Measurements from ENCODE around the gene ARHGEF28. TPM values are rescaled to one million over a fixed set of nuclear protein-coding genes. Genes with fewer than 3 reads are reported as not detected.

Gene ARHGEF28
- total and polyA plus RNA-seq, 5 experiments from 2014 or later, result 0.52 TPM; not detected in 4

DNA sequence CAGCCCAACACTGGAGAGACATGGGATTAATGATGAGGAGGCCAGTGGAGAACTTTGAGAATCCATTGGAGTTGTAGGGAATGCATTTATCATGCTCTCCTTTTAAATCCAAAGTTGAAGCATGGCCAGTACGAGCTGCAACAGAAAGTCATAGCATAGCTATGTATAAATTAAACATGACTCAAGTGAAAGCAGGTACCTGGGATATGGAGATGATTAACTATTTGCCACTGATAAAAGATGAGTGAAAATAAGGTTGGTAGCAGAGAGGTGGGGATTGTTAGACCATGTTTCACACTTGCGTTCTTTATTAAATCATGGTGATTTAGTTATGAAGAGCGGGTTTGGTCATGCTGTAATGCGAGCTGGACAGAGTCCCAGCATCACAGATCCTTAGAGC is 189.6 kb downstream of the ARHGEF28 start:
- ATAC-seq (no peak), DNase-seq (no peak)
- H3K9me3 Mint-ChIP-seq, result no peaks in the 10 kb centered on the region
- no peak overlapping the region for H3K27ac Mint-ChIP-seq
- POLR2A ChIA-PET, result no interaction called here
- H3K27me3 Mint-ChIP-seq, result peaks cover 2 to 32% (median 13%) of the 10 kb centered on the region in 5 donors
- H3K36me3 Mint-ChIP-seq, result no peaks in the 10 kb centered on the region
- H3K4me1 Mint-ChIP-seq, result no peaks in the 10 kb centered on the region
- no peak overlapping the region for H3K4me3 Mint-ChIP-seq

DNA sequence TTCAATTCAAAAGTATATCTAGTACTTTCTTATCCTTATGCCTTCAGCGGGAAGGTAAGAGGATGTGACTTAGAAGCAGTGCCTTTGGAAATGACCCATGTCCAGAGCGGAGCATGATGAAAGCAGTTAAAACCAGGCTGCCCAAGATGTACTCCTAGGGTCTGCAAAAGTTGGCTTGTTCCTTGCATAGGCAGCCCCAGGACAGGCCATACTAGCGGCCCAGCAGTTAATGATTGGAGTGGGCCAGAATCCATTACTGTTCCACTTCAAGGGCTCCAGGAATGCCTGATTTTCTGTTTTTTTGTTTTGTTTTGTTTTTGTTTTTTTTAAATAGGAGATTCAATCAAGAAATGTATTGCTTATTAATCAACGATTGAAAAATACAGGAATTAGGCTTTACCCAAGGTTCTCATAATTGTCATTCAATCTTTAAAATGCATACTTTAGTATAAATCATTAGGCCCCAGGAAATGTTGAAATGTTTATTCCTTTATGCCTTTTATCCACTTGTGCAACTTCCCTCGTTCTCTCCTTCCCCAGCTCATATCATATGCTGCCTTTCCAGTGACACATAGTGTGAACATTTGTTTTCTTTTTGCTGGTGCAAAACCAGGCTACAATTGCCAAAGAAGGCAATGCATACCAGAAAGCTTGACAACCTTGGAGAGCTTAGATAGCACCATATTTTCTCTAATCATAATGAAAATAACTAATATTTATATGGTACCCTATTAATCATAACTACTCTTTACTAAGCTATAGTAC is 190.8 kb downstream of the ARHGEF28 start:
- POLR2A ChIA-PET, result no interaction called here
- DNase-seq, result no peak
- no peaks in the 10 kb centered on the region for H3K9me3 Mint-ChIP-seq
- H3K27ac Mint-ChIP-seq, result no peak overlapping the region
- ATAC-seq, result no peak
- no peak overlapping the region for H3K4me3 Mint-ChIP-seq
- no peaks in the 10 kb centered on the region for H3K36me3 Mint-ChIP-seq
- no peaks in the 10 kb centered on the region for H3K4me1 Mint-ChIP-seq
- peaks cover 4 to 37% (median 15%) of the 10 kb centered on the region in 5 donors for H3K27me3 Mint-ChIP-seq

DNA sequence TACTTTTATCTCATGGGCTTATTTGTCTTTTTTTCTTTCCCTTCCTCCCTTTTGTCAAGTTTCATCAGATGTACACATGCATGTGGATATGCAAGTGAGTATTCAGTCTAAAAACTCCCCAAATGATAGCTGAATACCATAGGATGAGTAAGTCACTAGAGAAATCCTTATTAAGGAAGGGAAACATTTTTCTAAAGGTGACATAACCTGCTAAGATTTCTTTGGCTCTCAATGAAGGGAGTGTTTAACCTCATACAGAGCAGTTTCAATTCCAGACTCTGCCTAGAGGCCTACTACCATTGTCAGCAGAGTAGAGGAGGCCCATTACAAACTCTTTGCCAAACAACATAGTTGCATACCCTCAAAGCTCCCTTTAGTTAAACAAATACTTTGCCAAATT is 192.4 kb downstream of the ARHGEF28 start:
- POLR2A ChIA-PET, result no interaction called here
- H3K4me1 Mint-ChIP-seq, result no peaks in the 10 kb centered on the region
- H3K27ac Mint-ChIP-seq, result no peak overlapping the region
- peaks cover 3 to 25% (median 10%) of the 10 kb centered on the region in 5 donors for H3K27me3 Mint-ChIP-seq
- H3K9me3 Mint-ChIP-seq, result no peaks in the 10 kb centered on the region
- no peaks in the 10 kb centered on the region for H3K36me3 Mint-ChIP-seq
- DNase-seq, result no peak
- no peak for ATAC-seq
- H3K4me3 Mint-ChIP-seq, result no peak overlapping the region

DNA sequence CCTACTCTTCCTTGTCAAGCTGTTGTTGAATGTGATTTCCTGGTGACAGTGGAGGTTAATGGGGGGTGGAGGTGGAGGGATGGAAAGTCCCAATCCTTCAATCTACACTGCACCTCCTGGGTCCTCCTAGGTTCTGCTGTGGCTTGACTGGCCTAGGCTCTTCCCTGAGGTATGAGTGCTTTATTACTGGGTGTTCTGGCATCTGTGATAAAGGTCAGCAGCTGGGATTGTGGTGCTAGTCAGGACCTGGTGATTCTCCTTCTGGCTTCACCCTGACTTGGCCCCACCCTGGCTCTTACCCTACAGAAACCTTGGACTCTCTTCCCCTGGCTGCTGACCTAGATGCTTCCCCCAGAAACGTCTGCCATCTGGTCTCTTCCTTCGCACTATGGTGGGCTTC is 194.3 kb downstream of the ARHGEF28 start:
- no peak for DNase-seq
- POLR2A ChIA-PET, result no interaction called here
- Mint-ChIP-seq H3K36me3 (no peaks in the 10 kb centered on the region), H3K27ac (no peak overlapping the region), H3K4me3 (no peak overlapping the region), H3K9me3 (no peaks in the 10 kb centered on the region), H3K27me3 (peaks cover 2 to 16% (median 6%) of the 10 kb centered on the region in 5 donors), H3K4me1 (no peaks in the 10 kb centered on the region)
- no peak for ATAC-seq

DNA sequence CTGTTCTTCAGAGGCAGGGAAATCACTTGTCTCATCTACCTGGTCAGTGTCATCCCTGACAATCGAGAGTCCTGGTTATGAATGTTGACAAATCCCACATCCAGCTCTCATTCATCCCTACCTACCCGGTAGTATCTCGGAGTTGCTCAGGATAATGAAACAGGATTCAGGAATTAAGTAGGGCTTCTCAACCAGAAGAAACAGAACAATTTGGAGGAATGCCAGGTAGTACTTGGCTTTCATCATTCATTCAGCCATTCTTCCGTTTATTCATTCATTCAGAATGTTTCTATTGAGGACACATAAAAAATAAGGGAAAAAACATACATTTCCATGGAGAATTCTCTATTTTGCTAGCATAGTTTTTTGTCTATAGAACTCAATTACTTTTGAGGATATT is 195.0 kb downstream of the ARHGEF28 start:
- Mint-ChIP-seq H3K36me3 (no peaks in the 10 kb centered on the region), H3K4me1 (no peaks in the 10 kb centered on the region), H3K9me3 (no peaks in the 10 kb centered on the region), H3K27me3 (peaks cover 2 to 10% (median 4%) of the 10 kb centered on the region in 5 donors), H3K4me3 (no peak overlapping the region), H3K27ac (no peak overlapping the region)
- POLR2A ChIA-PET, result no interaction called here
- ATAC-seq (no peak), DNase-seq (no peak)

DNA sequence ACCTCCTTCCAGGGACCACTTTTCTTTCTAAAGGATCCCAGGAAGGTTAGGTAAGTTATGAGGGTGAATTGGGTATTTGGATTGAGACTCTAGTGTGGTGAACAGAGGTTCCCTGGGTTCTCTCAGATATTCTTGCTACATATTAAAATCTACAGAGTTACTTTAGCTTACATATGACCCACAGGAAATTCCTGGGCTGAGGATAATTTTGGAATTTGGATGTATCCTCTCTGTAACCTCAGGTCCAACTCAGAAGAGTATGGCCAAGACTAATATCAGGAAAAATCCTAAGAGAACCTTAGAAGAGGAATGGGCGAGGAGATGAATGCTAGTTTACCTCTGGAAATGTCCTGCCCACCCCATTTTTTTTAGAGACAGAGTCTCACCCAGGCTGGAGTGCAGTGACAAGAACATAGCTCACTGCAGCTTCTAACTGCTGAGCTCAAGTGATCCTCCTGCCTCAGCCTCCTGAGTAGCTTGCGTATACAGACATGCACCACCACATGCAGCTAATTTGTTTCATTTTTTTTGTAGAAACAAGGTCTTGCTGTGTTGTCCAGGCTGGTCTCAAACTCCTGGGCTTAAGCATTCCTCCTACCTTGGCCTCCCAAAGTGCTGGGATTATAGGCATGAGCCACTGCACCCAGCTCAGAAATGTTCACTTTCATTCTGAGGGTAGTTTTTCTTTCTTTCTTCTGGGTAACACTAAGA is 196.4 kb downstream of the ARHGEF28 start:
- Mint-ChIP-seq H3K27ac (peak overlapping the region in 1 of 10 donors; percentile 66), H3K4me1 (no peaks in the 10 kb centered on the region), H3K9me3 (no peaks in the 10 kb centered on the region), H3K4me3 (no peak overlapping the region), H3K27me3 (peaks cover 1 to 10% (median 4%) of the 10 kb centered on the region in 5 donors), H3K36me3 (no peaks in the 10 kb centered on the region)
- ATAC-seq, result no peak
- DNase-seq, result no peak
- POLR2A ChIA-PET, result no interaction called here

DNA sequence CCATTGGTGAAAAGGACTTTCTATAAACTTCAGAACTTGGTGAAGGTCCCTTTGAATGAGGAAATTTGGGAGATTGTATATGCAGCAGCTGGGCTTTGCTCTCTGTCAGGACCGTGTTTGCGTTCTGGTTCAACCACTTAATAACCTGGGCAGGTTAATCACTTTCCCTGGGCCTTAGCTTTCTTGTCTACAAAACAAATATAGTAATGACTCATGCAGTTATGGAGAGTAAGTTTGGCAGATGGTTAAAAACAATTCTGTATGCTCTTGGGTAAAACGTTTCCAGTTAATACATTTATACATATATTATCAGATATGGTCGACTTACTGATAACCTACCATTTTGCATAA is 197.0 kb downstream of the ARHGEF28 start:
- Mint-ChIP-seq H3K27me3 (peaks cover 1 to 10% (median 4%) of the 10 kb centered on the region in 5 donors), H3K36me3 (no peaks in the 10 kb centered on the region), H3K4me3 (no peak overlapping the region), H3K4me1 (no peaks in the 10 kb centered on the region), H3K27ac (no peak overlapping the region), H3K9me3 (no peaks in the 10 kb centered on the region)
- POLR2A ChIA-PET, result no interaction called here
- DNase-seq, result no peak
- no peak for ATAC-seq

DNA sequence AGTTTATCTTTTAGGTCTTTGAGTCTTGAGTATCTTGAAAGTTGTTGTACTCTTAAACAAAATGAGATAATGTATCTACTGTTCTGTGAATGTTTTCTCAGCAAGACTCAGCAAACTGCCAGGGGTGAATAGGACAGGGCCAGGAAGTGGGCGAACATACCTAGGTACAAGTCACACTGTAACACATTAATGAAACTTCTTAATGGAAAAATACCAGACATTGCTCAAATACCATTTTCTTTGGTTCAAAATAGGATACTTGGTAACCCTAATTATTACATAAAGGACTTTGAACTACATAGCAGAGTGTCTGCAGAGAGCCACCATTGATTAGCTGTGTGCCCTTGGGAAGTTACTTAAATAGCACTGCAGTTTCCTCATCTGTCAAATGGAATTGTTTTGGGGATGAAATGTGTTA is 197.5 kb downstream of the ARHGEF28 start:
- no peaks in the 10 kb centered on the region for H3K36me3 Mint-ChIP-seq
- H3K9me3 Mint-ChIP-seq, result no peaks in the 10 kb centered on the region
- DNase-seq (no peak), ATAC-seq (no peak)
- no peaks in the 10 kb centered on the region for H3K4me1 Mint-ChIP-seq
- peaks cover 1 to 10% (median 4%) of the 10 kb centered on the region in 5 donors for H3K27me3 Mint-ChIP-seq
- H3K4me3 Mint-ChIP-seq, result no peak overlapping the region
- POLR2A ChIA-PET, result no interaction called here
- no peak overlapping the region for H3K27ac Mint-ChIP-seq

DNA sequence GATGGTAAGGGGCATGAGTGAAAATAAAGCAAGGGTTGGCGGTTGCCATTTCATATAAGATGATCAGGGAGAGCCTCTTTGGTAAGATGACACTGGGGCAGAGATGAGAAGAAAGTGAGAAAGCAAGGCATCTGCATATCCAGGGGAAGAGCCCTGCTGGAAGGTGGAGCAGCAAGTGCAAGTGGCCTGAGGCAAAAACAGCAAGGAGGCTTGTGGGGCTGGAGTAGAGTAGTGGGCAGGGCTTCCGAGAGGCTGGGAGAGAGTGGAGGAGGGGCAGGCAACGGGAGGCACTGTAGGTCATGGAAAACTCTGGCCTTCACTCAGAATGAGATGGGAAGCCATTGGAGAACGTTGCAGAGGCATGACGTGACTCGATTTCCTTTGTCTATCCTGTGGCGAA is 199.2 kb downstream of the ARHGEF28 start:
- H3K4me1 Mint-ChIP-seq, result no peaks in the 10 kb centered on the region
- DNase-seq (no peak), ATAC-seq (no peak)
- no peak overlapping the region for H3K27ac Mint-ChIP-seq
- H3K9me3 Mint-ChIP-seq, result no peaks in the 10 kb centered on the region
- peaks cover 1 to 12% (median 5%) of the 10 kb centered on the region in 5 donors for H3K27me3 Mint-ChIP-seq
- POLR2A ChIA-PET, result no interaction called here
- H3K36me3 Mint-ChIP-seq, result no peaks in the 10 kb centered on the region
- no peak overlapping the region for H3K4me3 Mint-ChIP-seq

DNA sequence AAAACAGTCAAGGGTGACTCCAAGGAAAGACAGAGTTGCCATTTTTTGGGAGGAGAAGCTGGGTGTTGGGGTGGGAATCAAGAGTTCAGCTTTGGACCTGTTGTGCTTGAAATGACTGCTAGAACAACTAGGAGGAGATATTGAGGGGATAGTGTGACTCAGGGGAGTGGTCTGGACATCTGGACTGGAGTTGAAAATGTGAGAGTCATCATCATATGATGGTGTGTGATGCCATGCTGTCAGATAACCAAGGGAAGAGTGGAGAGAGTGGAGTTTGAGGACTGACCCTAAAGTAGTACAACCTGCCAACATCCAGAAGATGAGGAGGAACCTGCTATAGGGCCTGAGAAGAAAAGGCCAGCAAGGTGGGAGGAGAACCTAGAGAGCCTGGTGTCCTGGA is 199.7 kb downstream of the ARHGEF28 start:
- Mint-ChIP-seq H3K27ac (no peak overlapping the region), H3K4me1 (no peaks in the 10 kb centered on the region), H3K27me3 (peaks cover 1 to 9% (median 5%) of the 10 kb centered on the region in 5 donors), H3K36me3 (no peaks in the 10 kb centered on the region), H3K4me3 (no peak overlapping the region), H3K9me3 (no peaks in the 10 kb centered on the region)
- DNase-seq, result no peak
- POLR2A ChIA-PET, result no interaction called here
- no peak for ATAC-seq

DNA sequence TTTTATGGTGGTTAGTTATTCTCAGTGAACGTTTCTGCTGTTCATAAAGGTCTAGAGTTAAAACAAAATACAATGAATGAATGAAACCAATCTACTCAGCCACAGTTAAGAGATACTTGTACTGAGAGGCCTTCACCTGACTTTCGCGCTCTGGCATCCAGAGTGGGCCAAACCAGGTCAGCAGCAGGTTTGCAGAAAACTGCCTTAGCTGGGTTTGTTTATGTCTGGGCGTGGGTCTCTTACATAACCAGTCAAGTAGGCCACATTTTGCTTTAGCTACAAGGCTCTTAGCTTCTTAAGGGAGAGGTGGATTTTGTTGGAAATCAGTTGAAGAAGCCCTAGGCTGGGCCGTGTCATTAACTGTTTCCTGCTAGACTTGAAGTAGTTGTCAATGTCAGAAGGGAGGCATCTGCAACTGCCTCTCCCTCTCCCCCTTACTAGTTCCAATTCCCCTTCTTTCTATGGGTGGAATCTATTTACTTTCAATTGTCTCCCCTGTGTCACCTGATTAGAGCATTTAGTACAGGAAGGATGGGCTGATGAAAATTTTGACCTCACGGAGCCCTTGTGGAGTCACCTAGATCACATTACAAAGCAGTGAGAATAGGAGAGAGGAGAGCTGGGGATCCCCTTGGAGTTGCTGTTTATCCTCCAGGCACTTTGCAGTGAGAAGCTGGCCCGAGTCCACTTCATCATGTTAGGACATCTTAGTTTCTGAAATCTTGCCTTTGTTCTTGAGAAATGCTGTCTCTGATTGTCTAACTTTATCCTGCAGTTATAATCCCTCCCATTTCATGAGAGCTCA is 200.5 kb downstream of the ARHGEF28 start:
- Mint-ChIP-seq H3K27ac (no peak overlapping the region), H3K4me1 (no peaks in the 10 kb centered on the region), H3K9me3 (no peaks in the 10 kb centered on the region), H3K36me3 (no peaks in the 10 kb centered on the region), H3K27me3 (peaks cover 0 to 7% (median 4%) of the 10 kb centered on the region in 5 donors), H3K4me3 (no peak overlapping the region)
- POLR2A ChIA-PET, result no interaction called here
- ATAC-seq (no peak), DNase-seq (no peak)

DNA sequence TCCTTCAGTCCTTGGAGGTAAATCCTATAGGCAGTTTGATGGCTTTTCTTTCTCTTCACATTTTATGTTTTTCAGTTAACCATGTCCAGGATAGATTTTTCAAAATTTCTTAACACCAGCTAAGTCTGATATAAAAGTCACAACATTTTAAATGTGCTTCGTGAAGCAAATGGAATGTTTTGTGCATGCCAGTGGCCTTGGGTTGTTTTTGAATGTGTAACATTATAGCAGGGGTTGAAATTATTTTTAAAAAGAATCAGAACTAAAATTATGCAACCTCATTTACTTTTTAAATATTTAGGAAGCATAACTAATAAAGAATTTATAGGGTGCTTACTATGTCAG is 201.1 kb downstream of the ARHGEF28 start:
- DNase-seq (no peak), ATAC-seq (no peak)
- POLR2A ChIA-PET, result no interaction called here
- no peak overlapping the region for H3K27ac Mint-ChIP-seq
- no peaks in the 10 kb centered on the region for H3K36me3 Mint-ChIP-seq
- peaks cover 0 to 7% (median 3%) of the 10 kb centered on the region in 5 donors for H3K27me3 Mint-ChIP-seq
- H3K9me3 Mint-ChIP-seq, result no peaks in the 10 kb centered on the region
- H3K4me3 Mint-ChIP-seq, result no peak overlapping the region
- no peaks in the 10 kb centered on the region for H3K4me1 Mint-ChIP-seq

DNA sequence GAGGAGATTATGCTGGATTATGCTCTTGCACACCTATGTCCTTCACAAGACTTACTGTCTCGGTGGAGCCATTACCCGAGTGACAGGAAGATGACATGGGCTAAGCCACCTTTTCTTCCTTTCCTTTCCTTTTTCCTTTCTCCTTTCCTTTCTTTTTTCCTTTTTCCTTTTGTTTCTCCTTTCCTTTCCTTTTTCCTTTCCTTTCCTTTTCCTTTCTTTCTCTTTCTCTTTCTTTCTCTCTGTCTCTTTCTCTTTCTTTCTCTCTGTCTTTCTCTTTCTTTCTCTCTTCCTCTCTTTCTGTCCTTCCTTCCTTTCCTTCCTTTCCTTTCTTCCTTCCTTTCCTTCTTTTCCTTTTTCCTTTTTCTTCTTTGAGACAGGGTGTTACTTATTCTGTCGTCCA is 202.5 kb downstream of the ARHGEF28 start:
- no peaks in the 10 kb centered on the region for H3K36me3 Mint-ChIP-seq
- no peak for ATAC-seq
- H3K27me3 Mint-ChIP-seq, result peaks cover 0 to 12% (median 3%) of the 10 kb centered on the region in 5 donors
- no peak for DNase-seq
- POLR2A ChIA-PET, result no interaction called here
- no peaks in the 10 kb centered on the region for H3K9me3 Mint-ChIP-seq
- no peak overlapping the region for H3K4me3 Mint-ChIP-seq
- peak overlapping the region in 1 of 10 donors; percentile 60 for H3K27ac Mint-ChIP-seq
- H3K4me1 Mint-ChIP-seq, result no peaks in the 10 kb centered on the region

All from naive thymus-derived CD8-positive, alpha-beta T cell (primary cell).